Keratinocyte (primary cell): Measurements from ENCODE around the gene CNR2.

Source experiments
- EZH2 ChIP-seq: IDR thresholded peaks from one replicate; pipeline ENCODE4 v1.6.1; 2012; ENCODE audit warnings: inconsistent platforms, mild to moderate bottlenecking, low read length, moderate library complexity
- TF ChIP-seq, protein P1 (sequence below), 3 experiments: IDR thresholded peaks in 1 of 3; conservative IDR thresholded peaks in 1 of 3; optimal IDR thresholded peaks in 1 of 3; 2 replicates in 2 of 3; 3 replicates in 1 of 3; pipeline versions ENCODE3 to v1.5.1; 2011; ENCODE audit warnings: low read length in 3 of 3, mild to moderate bottlenecking in 3 of 3, moderate library complexity in 2 of 3, control low read depth in 1 of 3, inconsistent platforms in 1 of 3; ENCODE audit not compliant: insufficient read depth in 2 of 3; ENCODE audit errors: extremely low read depth in 1 of 3

DNA sequence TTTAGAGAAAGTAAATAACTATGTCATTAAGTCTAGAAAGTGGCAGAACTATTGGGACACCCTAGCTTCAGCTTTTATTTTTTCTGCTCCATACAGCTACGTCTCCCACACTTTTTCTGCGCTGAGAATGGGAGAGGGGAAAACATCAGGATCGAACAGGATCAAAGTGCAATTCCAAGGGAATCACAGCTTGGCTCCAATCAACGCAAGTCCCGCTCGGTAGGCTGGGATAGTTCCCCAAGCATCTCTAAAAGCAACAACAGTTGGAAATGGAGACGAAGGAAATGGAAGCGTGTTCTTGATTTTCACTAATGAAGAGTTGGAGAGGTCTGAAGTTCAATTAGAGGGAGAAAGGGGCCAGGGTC, 88.5 kb downstream of the CNR2 start:
- TF ChIP-seq, protein P1, sequence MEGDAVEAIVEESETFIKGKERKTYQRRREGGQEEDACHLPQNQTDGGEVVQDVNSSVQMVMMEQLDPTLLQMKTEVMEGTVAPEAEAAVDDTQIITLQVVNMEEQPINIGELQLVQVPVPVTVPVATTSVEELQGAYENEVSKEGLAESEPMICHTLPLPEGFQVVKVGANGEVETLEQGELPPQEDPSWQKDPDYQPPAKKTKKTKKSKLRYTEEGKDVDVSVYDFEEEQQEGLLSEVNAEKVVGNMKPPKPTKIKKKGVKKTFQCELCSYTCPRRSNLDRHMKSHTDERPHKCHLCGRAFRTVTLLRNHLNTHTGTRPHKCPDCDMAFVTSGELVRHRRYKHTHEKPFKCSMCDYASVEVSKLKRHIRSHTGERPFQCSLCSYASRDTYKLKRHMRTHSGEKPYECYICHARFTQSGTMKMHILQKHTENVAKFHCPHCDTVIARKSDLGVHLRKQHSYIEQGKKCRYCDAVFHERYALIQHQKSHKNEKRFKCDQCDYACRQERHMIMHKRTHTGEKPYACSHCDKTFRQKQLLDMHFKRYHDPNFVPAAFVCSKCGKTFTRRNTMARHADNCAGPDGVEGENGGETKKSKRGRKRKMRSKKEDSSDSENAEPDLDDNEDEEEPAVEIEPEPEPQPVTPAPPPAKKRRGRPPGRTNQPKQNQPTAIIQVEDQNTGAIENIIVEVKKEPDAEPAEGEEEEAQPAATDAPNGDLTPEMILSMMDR (optimal IDR thresholded peaks at IDR 0.05 in 1 of 3, IDR thresholded peaks at IDR 0.05 in 1 of 3, conservative IDR thresholded peaks at IDR 0.05 in 1 of 3; ENCODE audit: extremely low read depth in 1 of 3, insufficient read depth in 2 of 3, low read length in 3 of 3), result no peak
- no peak for TF ChIP-seq EZH2
